ENCODE results near the gene KDM5B. TPM values are rescaled to one million over a fixed set of nuclear protein-coding genes. Genes with fewer than 3 reads are reported as not detected.
"Not testable (repeated sequence)": the region's sequence is repeated elsewhere in the genome, so short reads cannot be mapped to it uniquely, and the experiment has no call there.

The KDM5B gene
- total RNA-seq, 2 donors from 2014 or later = 92.2 to 150 TPM

- peaks cover 43 to 58% of the 10 kb centered on the region in 2 donors for H3K4me1 Mint-ChIP-seq (ENCODE audit: low read depth in 2 of 2)
- peak; percentile 89 to 91 for ATAC-seq
- DNase-seq (ENCODE audit: low spot score) = peak; percentile 83
- no peaks in the 10 kb centered on the region for H3K9me3 Mint-ChIP-seq
- H3K27me3 Mint-ChIP-seq = no peaks in the 10 kb centered on the region
- peak overlapping the region; percentile 66 for H3K4me3 Mint-ChIP-seq
- H3K36me3 Mint-ChIP-seq = no peaks in the 10 kb centered on the region
- peak overlapping the region; percentile 65 to 66 for H3K27ac Mint-ChIP-seq
These were observed 27.4 kb upstream of the KDM5B start for GRCh38 chr1:202835548-202836072.

- Mint-ChIP-seq H3K4me1 (ENCODE audit: low read depth in 2 of 2) (peaks cover 43 to 58% of the 10 kb centered on the region in 2 donors), H3K4me3 (peak overlapping the region; percentile 66), H3K27ac (peak overlapping the region; percentile 65 to 66), H3K36me3 (no peaks in the 10 kb centered on the region), H3K27me3 (no peaks in the 10 kb centered on the region), H3K9me3 (no peaks in the 10 kb centered on the region)
- DNase-seq (ENCODE audit: low spot score) = no peak
- peak; percentile 29 for ATAC-seq
These were observed 26.7 kb upstream of the KDM5B start for GRCh38 chr1:202834771-202835547.

GRCh38 chr1:202831906-202832305 is 23.7 kb upstream of the KDM5B start:
- ATAC-seq (no peak), DNase-seq (ENCODE audit: low spot score) (no peak)
- H3K36me3 Mint-ChIP-seq = no peaks in the 10 kb centered on the region
- no peaks in the 10 kb centered on the region for H3K9me3 Mint-ChIP-seq
- peaks cover 41 to 44% of the 10 kb centered on the region in 2 donors for H3K4me1 Mint-ChIP-seq (ENCODE audit: low read depth in 2 of 2)
- H3K27ac Mint-ChIP-seq = peak overlapping the region in 1 of 2 donors; percentile 66
- no peak overlapping the region for H3K4me3 Mint-ChIP-seq
- H3K27me3 Mint-ChIP-seq = no peaks in the 10 kb centered on the region

GRCh38 chr1:202829223-202829622 is 21.0 kb upstream of the KDM5B start:
- ATAC-seq; H3K27me3 Mint-ChIP-seq; H3K27ac Mint-ChIP-seq; H3K4me3 Mint-ChIP-seq; DNase-seq (ENCODE audit: low spot score); H3K36me3 Mint-ChIP-seq; H3K9me3 Mint-ChIP-seq: not testable (repeated sequence)
- H3K4me1 Mint-ChIP-seq (ENCODE audit: low read depth in 2 of 2) = peaks cover 16 to 19% of the 10 kb centered on the region in 2 donors

GRCh38 chr1:202825748-202826147 is 17.5 kb upstream of the KDM5B start:
- no peak for ATAC-seq
- Mint-ChIP-seq H3K27me3 (peaks cover 7 to 9% of the 10 kb centered on the region in 2 donors), H3K27ac (peak overlapping the region in 1 of 2 donors; percentile 12), H3K4me1 (ENCODE audit: low read depth in 2 of 2) (peaks cover under 1 to 8% of the 10 kb centered on the region in 2 donors), H3K9me3 (no peaks in the 10 kb centered on the region), H3K4me3 (no peak overlapping the region), H3K36me3 (no peaks in the 10 kb centered on the region)
- DNase-seq (ENCODE audit: low spot score) = no peak

- no peak overlapping the region for H3K4me3 Mint-ChIP-seq
- H3K27me3 Mint-ChIP-seq = peaks cover 26 to 30% of the 10 kb centered on the region in 2 donors
- H3K4me1 Mint-ChIP-seq (ENCODE audit: low read depth in 2 of 2) = no peaks in the 10 kb centered on the region
- no peaks in the 10 kb centered on the region for H3K9me3 Mint-ChIP-seq
- ATAC-seq = no peak
- H3K27ac Mint-ChIP-seq = no peak overlapping the region
- DNase-seq (ENCODE audit: low spot score) = no peak
- H3K36me3 Mint-ChIP-seq = no peaks in the 10 kb centered on the region
These were observed 13.2 kb upstream of the KDM5B start for GRCh38 chr1:202821467-202821866.

- no peaks in the 10 kb centered on the region for H3K9me3 Mint-ChIP-seq
- no peak overlapping the region for H3K4me3 Mint-ChIP-seq
- no peak for DNase-seq (ENCODE audit: low spot score)
- peaks cover 23 to 24% of the 10 kb centered on the region in 2 donors for H3K27me3 Mint-ChIP-seq
- no peak for ATAC-seq
- H3K4me1 Mint-ChIP-seq (ENCODE audit: low read depth in 2 of 2) = no peaks in the 10 kb centered on the region
- peak overlapping the region in 1 of 2 donors; percentile 6 for H3K27ac Mint-ChIP-seq
- H3K36me3 Mint-ChIP-seq = no peaks in the 10 kb centered on the region
These were observed 10.6 kb upstream of the KDM5B start for GRCh38 chr1:202818819-202819218.

- Mint-ChIP-seq H3K4me3 (no peak overlapping the region), H3K27ac (no peak overlapping the region), H3K4me1 (ENCODE audit: low read depth in 2 of 2) (peaks cover 8 to 17% of the 10 kb centered on the region in 2 donors), H3K9me3 (no peaks in the 10 kb centered on the region), H3K27me3 (peaks cover 19 to 23% of the 10 kb centered on the region in 2 donors), H3K36me3 (no peaks in the 10 kb centered on the region)
- ATAC-seq (no peak), DNase-seq (ENCODE audit: low spot score) (no peak)
These were observed 6.9 kb upstream of the KDM5B start for GRCh38 chr1:202815120-202815519.

- H3K4me3 Mint-ChIP-seq = peak overlapping the region; percentile 89
- H3K9me3 Mint-ChIP-seq = no peaks in the 10 kb centered on the region
- H3K4me1 Mint-ChIP-seq (ENCODE audit: low read depth in 2 of 2) = peaks cover 25 to 29% of the 10 kb centered on the region in 2 donors
- peaks cover 0 to 8% of the 10 kb centered on the region in 2 donors for H3K27me3 Mint-ChIP-seq
- DNase-seq (ENCODE audit: low spot score) = no peak
- H3K36me3 Mint-ChIP-seq = no peaks in the 10 kb centered on the region
- H3K27ac Mint-ChIP-seq = peak overlapping the region; percentile 80 to 89
- ATAC-seq = no peak
These were observed 4.2 kb upstream of the KDM5B start for GRCh38 chr1:202812176-202813026.

GRCh38 chr1:202811296-202812175 is 3.3 kb upstream of the KDM5B start:
- Mint-ChIP-seq H3K4me1 (ENCODE audit: low read depth in 2 of 2) (peaks cover 27 to 30% of the 10 kb centered on the region in 2 donors), H3K4me3 (peak overlapping the region; percentile 89), H3K27ac (peak overlapping the region; percentile 80 to 89), H3K27me3 (peaks cover 0 to 2% of the 10 kb centered on the region in 2 donors), H3K36me3 (no peaks in the 10 kb centered on the region), H3K9me3 (no peaks in the 10 kb centered on the region)
- peak; percentile 2 to 21 for ATAC-seq
- DNase-seq (ENCODE audit: low spot score) = peak; percentile 74

- no peaks in the 10 kb centered on the region for H3K9me3 Mint-ChIP-seq
- ATAC-seq (peak; percentile 90 to 93), DNase-seq (ENCODE audit: low spot score) (peak; percentile 96)
- peak within 1 kb of the TSS; percentile 80 to 89 for H3K27ac Mint-ChIP-seq
- H3K27me3 Mint-ChIP-seq = peaks cover 0 to under 1% of the 10 kb centered on the region in 2 donors
- peaks cover 35 to 37% of the 10 kb centered on the region in 2 donors for H3K4me1 Mint-ChIP-seq (ENCODE audit: low read depth in 2 of 2)
- H3K4me3 Mint-ChIP-seq = peak within 1 kb of the TSS; percentile 89
- no peaks in the 10 kb centered on the region for H3K36me3 Mint-ChIP-seq
These were observed 2.5 kb upstream of the KDM5B start, which contains the start of gene PCAT6 for GRCh38 chr1:202810615-202811295. PCAT6 (plus strand) TSS chr1:202810954.

- DNase-seq (ENCODE audit: low spot score) (no peak), ATAC-seq (no peak)
- peaks cover 40 to 43% of the 10 kb centered on the region in 2 donors for H3K4me1 Mint-ChIP-seq (ENCODE audit: low read depth in 2 of 2)
- H3K9me3 Mint-ChIP-seq = no peaks in the 10 kb centered on the region
- H3K27me3 Mint-ChIP-seq = no peaks in the 10 kb centered on the region
- no peaks in the 10 kb centered on the region for H3K36me3 Mint-ChIP-seq
- H3K4me3 Mint-ChIP-seq = peak overlapping the region; percentile 89
- H3K27ac Mint-ChIP-seq = peak overlapping the region; percentile 80 to 89
These were observed 2.0 kb upstream of the KDM5B start for GRCh38 chr1:202810193-202810614.
